Measurements from ENCODE around the gene CLMP.

- TF ChIP-seq CTCF (IDR thresholded peaks at IDR 0.05; ENCODE audit: low read depth, low read length, poor library complexity, severe bottlenecking) = peak; percentile 68
- no peak for TF ChIP-seq EZH2phosphoT487 (IDR thresholded peaks at IDR 0.05; ENCODE audit: borderline replicate concordance, low read length)
Measured at GRCh38 chr11:123166071-123166559, 28.9 kb downstream of the CLMP start.
